Measurements from ENCODE around the gene CENPF. TPM values are rescaled to one million over a fixed set of nuclear protein-coding genes. Genes with fewer than 3 reads are reported as not detected.
"Not testable (repeated sequence)": the region's sequence is repeated elsewhere in the genome, so short reads cannot be mapped to it uniquely, and the experiment has no call there.

The CENPF gene
- total RNA-seq, 4 donors from 2014 or later, result 13.8 to 26.3 (median 18.8) TPM

- H3K4me3 ChIP-seq; DNase-seq; H3K27ac ChIP-seq; H3K9me3 ChIP-seq; intact Hi-C loops (cut with DNase I); H3K36me3 ChIP-seq; H3K27me3 ChIP-seq: not testable (repeated sequence)
- H3K4me1 ChIP-seq, result peaks cover 0 to 17% (median 9%) of the 10 kb centered on the region in 3 donors
- WGBS, 2 donors, result 88 to 96% methylated on average over 8 to 11 of the region's 45 CpGs
These were observed 5.3 kb downstream of the CENPF start for GRCh38 chr1:214608216-214608783.

GRCh38 chr1:214608817-214609216 is 5.8 kb downstream of the CENPF start:
- H3K36me3 ChIP-seq; H3K9me3 ChIP-seq; DNase-seq; intact Hi-C loops (cut with DNase I); H3K27ac ChIP-seq; H3K27me3 ChIP-seq; H3K4me3 ChIP-seq: not testable (repeated sequence)
- WGBS, 2 donors, result 97 to 100% methylated on average over 12 to 15 of the region's 43 CpGs
- peaks cover 0 to 12% (median 4%) of the 10 kb centered on the region in 3 donors for H3K4me1 ChIP-seq

- TF ChIP-seq CTCF (IDR thresholded peaks at IDR 0.05) (no peak), POLR2A (IDR thresholded peaks at IDR 0.05) (no peak)
- Histone ChIP-seq H3K27ac (no peak overlapping the region), H3K27me3 (no peaks in the 10 kb centered on the region), H3K4me3 (no peak overlapping the region), H3K36me3 (peaks cover 0 to 9% (median 0%) of the 10 kb centered on the region in 3 donors), H3K4me1 (peaks cover 0 to 3% (median 0%) of the 10 kb centered on the region in 3 donors), H3K9me3 (peaks cover 0 to 5% (median 0%) of the 10 kb centered on the region in 3 donors)
- 100% methylated on average over 1 of the region's 1 CpG for WGBS, 2 donors
- DNase-seq, result no peak
- intact Hi-C loops (cut with DNase I), result no loop called here
These were observed 6.7 kb downstream of the CENPF start for GRCh38 chr1:214609692-214610091.

- H3K27me3 ChIP-seq; DNase-seq; H3K4me1 ChIP-seq; intact Hi-C loops (cut with DNase I); H3K9me3 ChIP-seq; H3K4me3 ChIP-seq; H3K27ac ChIP-seq; H3K36me3 ChIP-seq: not testable (repeated sequence)
These were observed 7.1 kb downstream of the CENPF start for GRCh38 chr1:214610136-214610535.

GRCh38 chr1:214615109-214615508 is 12.1 kb downstream of the CENPF start:
- no peak for TF ChIP-seq POLR2A (IDR thresholded peaks at IDR 0.05)
- TF ChIP-seq CTCF (IDR thresholded peaks at IDR 0.05), result no peak
- Histone ChIP-seq H3K4me1 (no peaks in the 10 kb centered on the region), H3K9me3 (no peaks in the 10 kb centered on the region), H3K27ac (no peak overlapping the region), H3K4me3 (no peak overlapping the region), H3K27me3 (no peaks in the 10 kb centered on the region), H3K36me3 (peaks cover 0 to 6% (median 0%) of the 10 kb centered on the region in 3 donors)
- DNase-seq, result no peak
- 87 to 91% methylated on average over 6 of the region's 6 CpGs for WGBS, 2 donors
- intact Hi-C loops (cut with DNase I), result no loop called here

- WGBS, 2 donors, result 82 to 83% methylated on average over 3 of the region's 3 CpGs
- TF ChIP-seq POLR2A (IDR thresholded peaks at IDR 0.05) (no peak), CTCF (IDR thresholded peaks at IDR 0.05) (no peak)
- no peak for DNase-seq
These were observed 12.9 kb downstream of the CENPF start for GRCh38 chr1:214615871-214616270.

GRCh38 chr1:214617246-214617645 is 14.3 kb downstream of the CENPF start:
- H3K4me1 ChIP-seq, result no peaks in the 10 kb centered on the region
- intact Hi-C loops (cut with DNase I), result no loop called here
- H3K9me3 ChIP-seq, result no peaks in the 10 kb centered on the region
- 61 to 84% methylated on average over 2 to 4 of the region's 4 CpGs for WGBS, 2 donors
- no peak for DNase-seq
- H3K27ac ChIP-seq, result no peak overlapping the region
- TF ChIP-seq CTCF (IDR thresholded peaks at IDR 0.05) (no peak), POLR2A (IDR thresholded peaks at IDR 0.05) (no peak)
- no peak overlapping the region for H3K4me3 ChIP-seq
- no peaks in the 10 kb centered on the region for H3K27me3 ChIP-seq
- H3K36me3 ChIP-seq, result peaks cover 0 to 16% (median 0%) of the 10 kb centered on the region in 3 donors

More at GRCh38 chr1:214615871-214616270, 12.9 kb downstream of the CENPF start:
- H3K27ac ChIP-seq, result no peak overlapping the region
- intact Hi-C loops (cut with DNase I), result no loop called here
- H3K27me3 ChIP-seq, result no peaks in the 10 kb centered on the region
- no peak overlapping the region for H3K4me3 ChIP-seq
- H3K9me3 ChIP-seq, result no peaks in the 10 kb centered on the region
- no peaks in the 10 kb centered on the region for H3K4me1 ChIP-seq
- peaks cover 0 to 10% (median 0%) of the 10 kb centered on the region in 3 donors for H3K36me3 ChIP-seq

Measured in esophagus squamous epithelium (tissue), 5 donors.